Immature natural killer cell (primary cell): ENCODE data around the gene KCNQ1. TPM values are rescaled to one million over a fixed set of nuclear protein-coding genes. Genes with fewer than 3 reads are reported as not detected.

ENCODE experiments used
- DNase-seq, 3 donors: peaks; one replicate each; pipeline ENCODE4 v3.0.0; 2022; ENCODE audit warnings: mixed read lengths in 1 of 3
- H3K27ac Mint-ChIP-seq, 6 donors: one replicate each; pipeline ENCODE4 v1.8.0; 2020; ENCODE audit warnings: mixed read lengths in 6 of 6, mild to moderate bottlenecking in 5 of 6, inconsistent platforms in 4 of 6, moderate library complexity in 3 of 6
- H3K27me3 Mint-ChIP-seq, 3 donors: one replicate each; pipeline ENCODE4 v1.8.0; 2020 to 2021; ENCODE audit warnings: low read depth in 3 of 3, mild to moderate bottlenecking in 3 of 3, mixed read lengths in 3 of 3, moderate library complexity in 3 of 3, inconsistent platforms in 1 of 3
- H3K36me3 Mint-ChIP-seq, 3 donors: one replicate each; pipeline ENCODE4 v1.8.0; 2020; ENCODE audit warnings: mixed read lengths in 3 of 3, inconsistent platforms in 2 of 3, mild to moderate bottlenecking in 2 of 3
- H3K4me1 Mint-ChIP-seq, 2 donors: one replicate each; pipeline ENCODE4 v1.8.0; 2020; ENCODE audit warnings: inconsistent platforms in 2 of 2, mild to moderate bottlenecking in 2 of 2, mixed read lengths in 2 of 2, moderate library complexity in 1 of 2
- H3K4me3 Mint-ChIP-seq, 5 donors: one replicate each; pipeline ENCODE4 v1.8.0; 2020; ENCODE audit warnings: mild to moderate bottlenecking in 5 of 5, mixed read lengths in 5 of 5, inconsistent platforms in 3 of 5, moderate library complexity in 3 of 5
- H3K9me3 Mint-ChIP-seq, 6 donors: one replicate each; pipeline ENCODE4 v1.8.0; 2020; ENCODE audit warnings: mild to moderate bottlenecking in 6 of 6, mixed read lengths in 6 of 6, inconsistent platforms in 4 of 6, moderate library complexity in 3 of 6
- polyA plus RNA-seq, 3 donors: library from polyadenylated mRNA; unstranded; fragments of 300-500 nt; fragmentation: Illumina TruSeq; gene quantifications; one replicate each; pipeline ENCODE4 v1.2.3, GENCODE V29; 2021

Gene KCNQ1
- polyA plus RNA-seq, 3 donors from 2014 or later, result 0.13 to 1.1 (median 0.73) TPM

DNA sequence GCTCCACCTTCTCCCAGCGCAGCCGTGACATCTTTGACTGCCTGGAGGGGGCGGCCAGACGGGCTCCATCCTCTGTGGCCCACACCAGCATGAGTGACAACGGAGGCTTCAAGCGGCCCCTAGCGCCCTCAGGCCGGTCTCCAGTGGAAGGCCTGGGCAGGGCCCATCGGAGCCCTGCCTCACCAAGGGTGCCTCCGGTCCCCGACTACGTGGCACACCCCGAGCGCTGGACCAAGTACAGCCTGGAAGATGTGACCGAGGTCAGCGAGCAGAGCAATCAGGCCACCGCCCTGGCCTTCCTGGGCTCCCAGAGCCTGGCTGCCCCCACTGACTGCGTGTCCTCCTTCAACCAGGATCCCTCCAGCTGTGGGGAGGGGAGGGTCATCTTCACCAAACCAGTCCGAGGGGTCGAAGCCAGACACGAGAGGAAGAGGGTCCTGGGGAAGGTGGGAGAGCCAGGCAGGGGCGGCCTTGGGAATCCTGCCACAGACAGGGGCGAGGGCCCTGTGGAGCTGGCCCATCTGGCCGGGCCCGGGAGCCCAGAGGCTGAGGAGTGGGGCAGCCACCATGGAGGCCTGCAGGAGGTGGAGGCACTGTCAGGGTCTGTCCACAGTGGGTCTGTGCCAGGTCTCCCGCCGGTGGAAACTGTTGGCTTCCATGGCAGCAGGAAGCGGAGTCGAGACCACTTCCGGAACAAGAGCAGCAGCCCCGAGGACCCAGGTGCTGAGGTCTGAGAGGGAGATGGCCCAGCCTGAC lies 41.7 kb upstream of the KCNQ1 start:
- Mint-ChIP-seq H3K4me1 (peaks cover 15 to 24% of the 10 kb centered on the region in 2 donors), H3K27ac (no peak overlapping the region), H3K36me3 (peaks cover 0 to 3% (median 0%) of the 10 kb centered on the region in 3 donors), H3K27me3 (peaks cover 6 to 15% (median 13%) of the 10 kb centered on the region in 3 donors), H3K4me3 (peak overlapping the region in 3 of 5 donors; percentile 38 to 93 (median 59)), H3K9me3 (no peaks in the 10 kb centered on the region)
- no peak for DNase-seq

DNA sequence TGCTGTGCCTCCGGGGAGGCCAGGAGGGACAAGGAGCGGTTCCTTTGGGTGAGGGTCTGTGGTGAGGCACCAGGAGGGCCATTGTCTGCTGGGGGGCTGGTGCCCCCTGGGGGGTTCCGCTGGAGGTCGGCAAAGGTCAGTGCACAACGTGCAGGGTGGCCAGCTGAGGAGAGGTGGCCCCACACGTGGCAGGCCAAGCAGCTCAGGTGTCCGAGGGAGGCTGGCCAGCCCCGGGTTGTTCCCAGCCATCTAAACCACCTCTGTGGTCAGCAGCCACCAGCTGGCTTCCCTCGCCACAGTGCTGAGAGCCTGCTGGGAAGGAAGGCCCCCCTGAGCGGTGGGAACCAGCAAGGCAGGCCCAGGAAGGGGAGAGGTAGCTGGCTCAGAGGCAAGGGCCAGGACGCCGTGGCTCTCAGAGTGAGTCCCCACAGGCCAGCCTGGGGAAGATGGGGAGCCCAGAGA lies 40.0 kb upstream of the KCNQ1 start:
- Mint-ChIP-seq H3K36me3 (peaks cover 0 to 3% (median 0%) of the 10 kb centered on the region in 3 donors), H3K4me1 (peaks cover 15 to 18% of the 10 kb centered on the region in 2 donors), H3K4me3 (no peak overlapping the region), H3K27ac (no peak overlapping the region), H3K27me3 (peaks cover 6 to 12% (median 11%) of the 10 kb centered on the region in 3 donors), H3K9me3 (no peaks in the 10 kb centered on the region)
- no peak for DNase-seq

GRCh38 chr11:2406451-2406850 lies 38.4 kb upstream of the KCNQ1 start:
- Mint-ChIP-seq H3K27ac (no peak overlapping the region), H3K36me3 (peaks cover 0 to 3% (median 0%) of the 10 kb centered on the region in 3 donors), H3K27me3 (peaks cover 0 to 6% (median 3%) of the 10 kb centered on the region in 3 donors), H3K4me3 (no peak overlapping the region), H3K4me1 (peaks cover 11% of the 10 kb centered on the region in 2 donors), H3K9me3 (no peaks in the 10 kb centered on the region)
- DNase-seq, result no peak

- peaks cover 0 to 3% (median 0%) of the 10 kb centered on the region in 3 donors for H3K36me3 Mint-ChIP-seq
- H3K27ac Mint-ChIP-seq, result no peak overlapping the region
- no peak overlapping the region for H3K4me3 Mint-ChIP-seq
- peaks cover 0 to 6% (median 1%) of the 10 kb centered on the region in 3 donors for H3K27me3 Mint-ChIP-seq
- DNase-seq, result no peak
- H3K9me3 Mint-ChIP-seq, result no peaks in the 10 kb centered on the region
- peaks cover 6 to 8% of the 10 kb centered on the region in 2 donors for H3K4me1 Mint-ChIP-seq
Observed at GRCh38 chr11:2406878-2407410, 37.9 kb upstream of the KCNQ1 start.

- DNase-seq, result no peak
- Mint-ChIP-seq H3K4me3 (no peak overlapping the region), H3K36me3 (no peaks in the 10 kb centered on the region), H3K27me3 (peaks cover 0 to 6% (median 1%) of the 10 kb centered on the region in 3 donors), H3K9me3 (no peaks in the 10 kb centered on the region), H3K27ac (no peak overlapping the region), H3K4me1 (no peaks in the 10 kb centered on the region)
Observed at GRCh38 chr11:2408671-2409070, 36.1 kb upstream of the KCNQ1 start.

DNA sequence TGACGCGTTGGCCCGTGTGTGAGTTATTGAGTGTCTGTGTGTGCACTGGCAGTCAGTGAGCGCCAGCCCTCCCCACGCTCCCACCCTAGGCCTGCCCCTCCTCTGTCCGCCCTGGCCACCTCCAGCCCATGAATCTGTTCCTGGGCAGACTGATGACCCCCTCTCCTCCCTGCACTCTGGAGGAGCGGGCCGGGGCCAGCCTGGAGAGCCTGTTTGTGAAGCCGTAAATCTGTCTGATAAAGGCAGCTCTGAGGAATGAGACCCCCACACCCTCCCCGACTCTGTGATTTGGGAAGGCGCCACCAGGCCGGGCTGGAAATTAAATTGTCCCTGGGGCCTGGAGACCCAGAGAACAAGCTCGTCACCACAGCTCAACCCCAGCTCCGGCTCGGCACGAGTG lies 35.7 kb upstream of the KCNQ1 start:
- Mint-ChIP-seq H3K36me3 (no peaks in the 10 kb centered on the region), H3K27ac (no peak overlapping the region)

GRCh38 chr11:2409611-2410468 lies 35.0 kb upstream of the KCNQ1 start:
- Mint-ChIP-seq H3K27ac (no peak overlapping the region), H3K4me1 (no peaks in the 10 kb centered on the region), H3K4me3 (no peak overlapping the region)

More for the DNA sequence above, 35.7 kb upstream of the KCNQ1 start:
- H3K4me1 Mint-ChIP-seq, result no peaks in the 10 kb centered on the region
- no peaks in the 10 kb centered on the region for H3K9me3 Mint-ChIP-seq
- peaks cover 0 to 6% (median 1%) of the 10 kb centered on the region in 3 donors for H3K27me3 Mint-ChIP-seq
- H3K4me3 Mint-ChIP-seq, result no peak overlapping the region
- DNase-seq, result no peak

GRCh38 chr11:2410616-2411015 lies 34.2 kb upstream of the KCNQ1 start:
- no peak overlapping the region for H3K4me3 Mint-ChIP-seq

More at GRCh38 chr11:2409611-2410468, 35.0 kb upstream of the KCNQ1 start:
- Mint-ChIP-seq H3K9me3 (no peaks in the 10 kb centered on the region), H3K36me3 (no peaks in the 10 kb centered on the region), H3K27me3 (peaks cover 0 to 4% (median 0%) of the 10 kb centered on the region in 3 donors)
- no peak for DNase-seq

GRCh38 chr11:2411446-2412305 lies 33.1 kb upstream of the KCNQ1 start:
- Mint-ChIP-seq H3K27me3 (peaks cover 0 to 3% (median 0%) of the 10 kb centered on the region in 3 donors), H3K36me3 (no peaks in the 10 kb centered on the region), H3K4me1 (no peaks in the 10 kb centered on the region), H3K9me3 (no peaks in the 10 kb centered on the region), H3K27ac (no peak overlapping the region), H3K4me3 (no peak overlapping the region)
- no peak for DNase-seq

More at GRCh38 chr11:2410616-2411015, 34.2 kb upstream of the KCNQ1 start:
- Mint-ChIP-seq H3K4me1 (no peaks in the 10 kb centered on the region), H3K9me3 (no peaks in the 10 kb centered on the region), H3K36me3 (no peaks in the 10 kb centered on the region), H3K27ac (no peak overlapping the region), H3K27me3 (peaks cover 0 to 4% (median 0%) of the 10 kb centered on the region in 3 donors)
- DNase-seq, result no peak

DNA sequence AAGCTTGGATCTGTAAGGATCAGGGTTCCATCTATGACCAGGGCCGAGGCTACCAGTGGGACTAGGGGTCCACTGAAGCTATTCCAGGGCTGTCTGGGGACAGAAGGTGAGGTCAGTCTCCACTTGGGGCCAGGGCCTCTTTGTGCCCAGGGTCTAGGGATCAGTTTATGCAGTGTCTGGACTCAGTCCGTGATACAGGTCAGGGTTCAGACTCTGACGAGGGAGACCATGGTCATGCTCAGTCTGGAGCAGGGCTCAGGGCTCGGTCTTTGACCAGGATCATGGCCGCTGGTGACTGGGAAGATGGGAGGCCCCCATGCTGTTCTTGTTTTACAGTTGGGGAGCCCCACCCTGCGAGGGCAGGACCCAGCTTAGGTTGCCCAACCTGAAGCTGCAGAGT lies 32.5 kb upstream of the KCNQ1 start:
- H3K4me1 Mint-ChIP-seq, result no peaks in the 10 kb centered on the region
- no peaks in the 10 kb centered on the region for H3K9me3 Mint-ChIP-seq
- peaks cover 0 to 3% (median 0%) of the 10 kb centered on the region in 3 donors for H3K27me3 Mint-ChIP-seq
- H3K27ac Mint-ChIP-seq, result no peak overlapping the region
- H3K36me3 Mint-ChIP-seq, result no peaks in the 10 kb centered on the region
- no peak overlapping the region for H3K4me3 Mint-ChIP-seq
- DNase-seq, result no peak

DNA sequence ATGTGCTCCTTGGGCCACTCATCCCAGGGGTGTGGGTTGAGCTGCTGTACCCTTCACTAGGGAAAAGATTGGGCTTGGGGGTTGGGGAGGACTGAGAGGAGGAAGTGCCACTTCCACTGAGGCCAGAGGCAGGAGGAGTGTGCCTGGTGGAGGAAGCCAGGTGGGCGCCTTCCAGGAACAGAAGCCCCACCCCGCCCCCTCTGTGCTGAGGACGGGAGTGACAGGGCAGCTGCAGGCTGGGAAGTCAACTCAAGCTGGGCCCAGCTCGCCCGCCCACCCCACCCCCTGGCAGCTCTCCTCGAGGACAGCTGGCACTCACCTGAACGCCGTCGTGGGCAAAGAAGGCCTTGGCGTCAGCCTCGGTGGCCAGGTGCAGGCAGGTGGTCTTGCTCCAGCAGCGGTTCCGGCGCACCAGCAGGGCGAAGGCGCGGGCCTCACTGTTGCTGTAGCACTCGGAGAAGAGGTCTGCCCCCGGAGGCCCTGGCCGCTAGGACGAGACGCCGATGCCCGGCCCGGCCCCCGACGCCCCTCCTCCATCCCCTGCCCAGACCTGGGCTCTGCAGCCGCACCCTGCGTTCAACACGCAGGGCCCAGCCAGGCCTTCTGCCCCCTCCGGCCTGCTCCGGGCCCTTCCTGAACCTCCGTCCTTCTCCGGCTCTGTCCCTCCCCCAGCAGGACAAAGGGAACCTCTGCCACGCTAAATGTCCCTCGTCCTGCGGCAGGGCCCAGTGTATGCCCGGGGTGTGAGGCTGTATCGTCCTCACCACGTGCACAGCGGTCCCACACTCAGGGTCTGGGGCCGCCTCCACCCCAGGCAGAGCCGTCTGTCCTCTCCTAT lies 30.8 kb upstream of the KCNQ1 start:
- Mint-ChIP-seq H3K36me3 (no peaks in the 10 kb centered on the region), H3K4me1 (peaks cover 0 to 1% of the 10 kb centered on the region in 2 donors), H3K27ac (no peak overlapping the region), H3K27me3 (no peaks in the 10 kb centered on the region), H3K4me3 (no peak overlapping the region), H3K9me3 (no peaks in the 10 kb centered on the region)
- no peak for DNase-seq

GRCh38 chr11:2414616-2415015 lies 30.2 kb upstream of the KCNQ1 start:
- H3K36me3 Mint-ChIP-seq, result no peaks in the 10 kb centered on the region
- no peak for DNase-seq
- no peak overlapping the region for H3K4me3 Mint-ChIP-seq
- no peak overlapping the region for H3K27ac Mint-ChIP-seq
- H3K27me3 Mint-ChIP-seq, result no peaks in the 10 kb centered on the region
- H3K4me1 Mint-ChIP-seq, result peaks cover 0 to 2% of the 10 kb centered on the region in 2 donors
- no peaks in the 10 kb centered on the region for H3K9me3 Mint-ChIP-seq
